ENCODE results near the gene WWC2.
"Not testable (repeated sequence)": the region's sequence is repeated elsewhere in the genome, so short reads cannot be mapped to it uniquely, and the experiment has no call there.

The WWC2 gene

GRCh38 chr4:183101956-183102480 lies 3.0 kb downstream of the WWC2 start:
- DNase-seq, result no peak

DNA sequence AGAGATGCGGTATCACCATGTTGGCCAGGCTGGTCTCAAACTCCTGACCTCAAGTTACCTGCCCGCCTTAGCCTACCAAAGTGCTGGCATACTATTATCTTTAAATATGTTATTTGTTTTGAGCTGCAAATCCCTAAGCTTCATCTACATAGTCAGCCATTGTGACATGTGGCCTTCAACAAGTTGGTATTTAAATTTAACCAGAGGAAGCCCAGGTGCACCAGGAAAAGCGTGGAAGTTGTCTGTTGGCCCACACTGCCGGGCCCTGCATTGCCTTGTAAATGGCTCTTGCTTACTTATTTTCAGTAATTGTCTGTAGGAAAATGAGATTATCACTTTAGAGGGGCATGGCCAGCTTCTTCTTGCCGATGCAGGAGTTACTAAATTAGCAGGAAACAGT lies 6.0 kb downstream of the WWC2 start:
- no peak for DNase-seq

DNA sequence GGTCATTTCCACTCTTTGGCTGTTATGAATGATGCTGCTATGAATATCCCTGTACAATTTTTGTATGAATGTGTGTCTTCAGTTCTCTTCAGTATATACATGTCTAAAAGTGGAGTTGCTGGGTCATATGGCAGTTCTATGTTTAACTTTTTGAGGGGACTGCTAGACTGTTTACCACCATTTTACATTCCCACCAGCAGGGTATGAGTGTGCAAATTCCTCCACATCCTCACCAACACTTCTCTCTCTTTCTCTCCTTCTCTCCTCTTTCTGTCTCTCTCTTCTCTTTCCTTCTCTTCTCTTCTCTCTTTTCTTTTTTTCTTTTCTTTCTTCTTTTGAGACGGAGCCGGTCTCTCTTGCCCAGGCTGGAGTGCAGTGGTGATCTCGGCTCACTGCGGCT lies 7.8 kb downstream of the WWC2 start:
- no peak for DNase-seq

DNA sequence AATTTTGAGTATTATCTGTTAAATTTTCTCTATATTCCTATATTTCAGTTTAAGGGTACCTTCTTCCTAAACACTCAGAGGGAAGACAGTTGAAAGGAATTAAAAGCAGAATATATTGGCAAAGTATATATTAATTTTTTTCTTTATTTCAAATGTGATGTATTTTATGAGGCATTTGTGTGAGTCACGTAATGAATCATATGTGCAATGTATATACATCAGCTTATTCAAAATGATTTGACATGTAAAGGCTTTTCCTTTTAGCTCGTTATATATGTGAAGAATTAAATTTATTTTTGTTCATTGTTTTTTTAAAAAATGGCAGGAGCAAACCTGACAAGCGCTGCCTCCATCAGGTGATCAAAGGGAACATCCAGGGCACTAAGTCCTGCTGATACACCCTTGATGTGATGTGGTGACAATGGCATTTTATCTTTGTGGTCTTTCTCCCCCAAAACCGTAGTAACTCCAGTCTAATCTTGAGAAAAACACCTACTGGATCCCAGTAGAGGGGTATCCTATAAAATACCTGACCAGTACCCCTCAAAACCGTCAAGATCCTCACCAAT lies 8.9 kb downstream of the WWC2 start:
- no peak for DNase-seq

DNA sequence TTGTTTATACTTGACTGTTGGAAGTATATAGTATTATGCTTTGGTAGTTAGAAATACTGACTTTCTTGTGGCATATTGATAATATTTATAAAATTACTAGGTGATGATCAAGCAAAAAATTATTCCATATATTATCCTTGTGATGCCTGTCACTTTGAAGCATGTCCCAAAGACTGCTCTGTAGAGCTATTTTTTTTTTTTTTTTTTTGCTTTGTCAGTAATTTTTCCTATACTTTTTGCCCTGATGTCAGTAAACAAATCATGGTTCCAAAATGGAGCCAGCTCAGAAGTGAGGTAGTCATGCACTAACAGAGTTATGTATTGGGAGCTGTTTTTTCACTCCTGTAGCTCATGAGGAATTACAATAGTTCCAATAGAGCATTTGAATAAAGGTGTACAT lies 11.2 kb downstream of the WWC2 start:
- DNase-seq, result no peak

GRCh38 chr4:183111452-183111885 lies 12.4 kb downstream of the WWC2 start:
- DNase-seq, result no peak

DNA sequence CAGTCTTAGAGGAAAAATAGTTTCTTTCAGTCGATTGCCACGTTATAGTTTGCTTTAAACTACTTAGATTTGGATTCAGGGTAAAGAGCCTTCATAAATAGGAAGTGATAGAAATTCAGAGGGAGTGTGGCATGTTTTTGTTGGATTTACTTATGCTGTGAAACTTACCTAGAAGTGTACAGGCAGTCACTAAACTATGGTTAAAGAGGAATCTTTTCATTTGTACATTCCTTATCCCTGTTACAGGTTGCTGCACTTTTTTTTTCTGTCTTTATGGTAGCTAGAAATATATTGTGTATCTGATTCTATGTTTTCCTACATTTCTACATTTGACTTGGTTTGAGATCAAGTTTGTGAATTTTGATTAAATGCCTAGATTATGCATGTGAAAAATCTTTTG lies 19.1 kb downstream of the WWC2 start:
- DNase-seq, result no peak

GRCh38 chr4:183118585-183118984 lies 19.5 kb downstream of the WWC2 start:
- DNase-seq, result no peak

DNA sequence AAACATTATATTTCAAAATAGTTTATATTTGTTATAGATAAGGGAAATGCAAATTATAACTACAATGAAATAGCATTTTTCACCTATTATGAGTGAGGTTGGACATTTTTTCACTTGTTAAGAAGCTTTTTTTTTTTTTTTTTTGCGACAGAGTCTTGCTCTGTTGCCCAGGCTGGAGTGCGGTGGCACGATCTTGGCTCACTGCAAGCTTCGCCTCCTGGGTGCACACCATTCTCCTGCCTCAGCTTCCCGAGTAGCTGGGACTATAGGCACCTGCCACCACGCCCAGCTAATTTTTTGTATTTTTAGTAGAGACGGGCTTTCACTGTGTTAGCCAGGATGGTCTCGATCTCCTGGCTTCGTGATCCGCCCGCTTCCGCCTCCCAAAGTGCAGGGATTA lies 22.6 kb downstream of the WWC2 start:
- not testable (repeated sequence) for DNase-seq

DNA sequence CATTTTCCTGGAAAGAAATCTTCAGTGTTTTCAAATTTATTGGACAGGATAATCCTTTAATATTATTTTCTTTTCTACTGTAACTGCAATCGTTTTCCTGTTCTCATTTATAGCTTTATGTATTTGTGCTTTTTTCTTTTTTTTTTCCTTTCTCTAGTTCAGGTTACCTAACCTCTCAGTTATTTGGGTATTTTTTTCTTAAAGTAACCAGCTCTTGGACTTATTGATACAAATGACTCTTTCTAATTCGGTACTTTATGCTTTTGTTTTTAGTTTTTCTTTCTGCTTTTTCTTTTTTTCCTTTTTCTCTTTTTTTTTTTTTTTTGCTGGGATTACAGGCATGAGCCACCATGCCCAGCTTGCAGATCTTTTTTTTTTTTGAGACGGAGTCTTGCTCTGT lies 25.2 kb downstream of the WWC2 start:
- DNase-seq, result no peak

GRCh38 chr4:183124865-183125264 lies 25.8 kb downstream of the WWC2 start:
- DNase-seq, result no peak

DNA sequence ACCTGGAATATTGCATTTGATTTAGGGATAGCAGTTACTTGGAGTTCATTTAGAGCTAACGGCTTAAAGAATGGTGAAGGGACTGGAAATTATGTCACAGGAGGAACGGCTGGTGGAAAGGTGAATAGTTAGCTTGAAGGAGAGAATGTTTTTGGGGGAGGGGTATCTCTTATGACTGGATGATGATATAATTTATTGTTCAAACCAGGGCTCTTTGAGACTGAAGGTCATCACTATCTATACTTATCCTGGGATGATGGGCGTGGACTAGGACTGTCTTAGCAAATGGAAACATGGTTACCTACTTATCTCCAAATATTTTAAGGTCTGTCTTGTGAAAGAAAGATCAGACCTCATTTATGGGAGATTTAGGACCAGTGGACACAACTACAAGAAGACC lies 30.1 kb downstream of the WWC2 start:
- no peak for DNase-seq

GRCh38 chr4:183129675-183130074 lies 30.6 kb downstream of the WWC2 start:
- DNase-seq, result no peak

DNA sequence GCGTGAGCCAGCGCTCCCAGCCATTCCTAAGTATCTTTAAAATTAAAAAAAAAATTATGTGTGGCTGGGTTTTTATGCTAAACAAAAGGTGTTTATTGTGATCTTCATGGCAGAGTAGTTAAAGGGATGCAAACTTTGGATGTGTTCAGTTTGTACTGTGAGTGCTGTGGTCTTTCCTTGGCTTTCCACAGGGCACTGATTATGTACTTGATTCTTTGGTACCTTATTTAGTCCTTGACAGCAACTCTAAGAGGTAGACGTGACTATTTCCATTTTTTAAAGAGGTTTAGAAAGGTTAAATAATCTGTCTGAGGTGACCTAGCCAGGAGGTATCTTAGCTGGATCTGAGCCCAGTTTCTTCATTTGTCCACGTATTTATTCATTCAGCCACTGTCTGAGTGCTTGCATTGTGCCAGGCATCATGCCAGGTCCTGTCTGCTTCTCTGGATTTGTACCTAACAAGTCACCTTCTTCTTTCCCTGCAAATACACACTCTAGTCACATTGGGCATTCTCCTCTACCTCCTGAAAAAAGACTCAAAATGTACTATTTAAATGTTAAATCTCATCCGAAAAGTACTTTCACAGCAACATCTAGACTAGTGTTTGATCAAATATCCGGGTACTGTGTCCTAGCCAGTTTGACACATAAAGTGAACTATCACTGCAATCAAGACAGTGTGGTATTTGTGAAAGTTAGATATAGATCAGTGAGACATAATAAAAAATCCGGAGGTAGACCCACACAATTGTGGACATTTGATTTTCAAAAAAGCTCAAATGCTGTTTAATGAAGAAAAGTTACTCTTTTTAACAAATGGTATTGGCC lies 31.5 kb downstream of the WWC2 start:
- DNase-seq, result peak; percentile 59

GRCh38 chr4:183132081-183132480 lies 33.0 kb downstream of the WWC2 start:
- no peak for DNase-seq

DNA sequence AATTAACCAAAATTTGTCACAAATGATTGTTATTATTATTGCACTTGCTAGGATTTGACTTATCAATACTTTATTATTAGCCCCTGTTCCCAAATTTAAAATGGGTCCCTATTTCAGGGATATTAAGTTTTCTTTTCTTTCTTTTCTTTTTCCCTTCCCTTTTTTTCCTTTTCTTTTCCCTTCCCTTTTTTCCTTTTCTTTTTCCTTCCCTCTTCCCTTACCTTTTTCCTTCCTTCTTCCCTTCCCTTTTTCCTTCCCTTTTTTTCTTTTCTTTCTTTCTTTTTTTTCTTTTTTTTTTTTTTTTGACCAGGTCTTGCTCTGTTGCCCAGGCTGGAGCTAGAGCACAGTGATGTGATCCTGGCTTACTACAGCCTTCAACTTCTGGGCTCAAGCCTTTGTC lies 33.8 kb downstream of the WWC2 start:
- no peak for DNase-seq

DNA sequence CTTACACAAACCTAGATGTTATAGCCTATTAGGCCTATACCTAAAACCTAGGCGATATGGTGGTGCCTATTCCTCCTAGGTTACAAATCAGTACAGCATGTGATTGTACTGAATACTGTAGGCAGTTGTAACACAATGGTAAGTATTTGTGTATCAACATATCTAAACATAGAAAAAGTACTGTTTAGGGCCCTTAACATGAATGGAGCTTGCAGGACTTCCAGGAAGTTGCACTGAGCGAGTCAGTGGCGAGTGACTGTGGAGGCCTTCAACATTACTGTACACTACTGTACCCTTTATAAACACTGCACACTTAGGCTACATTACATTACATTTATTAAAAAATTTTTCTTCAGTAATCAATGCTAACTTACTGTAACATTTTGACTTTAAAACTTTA lies 37.8 kb downstream of the WWC2 start:
- no peak for DNase-seq

DNA sequence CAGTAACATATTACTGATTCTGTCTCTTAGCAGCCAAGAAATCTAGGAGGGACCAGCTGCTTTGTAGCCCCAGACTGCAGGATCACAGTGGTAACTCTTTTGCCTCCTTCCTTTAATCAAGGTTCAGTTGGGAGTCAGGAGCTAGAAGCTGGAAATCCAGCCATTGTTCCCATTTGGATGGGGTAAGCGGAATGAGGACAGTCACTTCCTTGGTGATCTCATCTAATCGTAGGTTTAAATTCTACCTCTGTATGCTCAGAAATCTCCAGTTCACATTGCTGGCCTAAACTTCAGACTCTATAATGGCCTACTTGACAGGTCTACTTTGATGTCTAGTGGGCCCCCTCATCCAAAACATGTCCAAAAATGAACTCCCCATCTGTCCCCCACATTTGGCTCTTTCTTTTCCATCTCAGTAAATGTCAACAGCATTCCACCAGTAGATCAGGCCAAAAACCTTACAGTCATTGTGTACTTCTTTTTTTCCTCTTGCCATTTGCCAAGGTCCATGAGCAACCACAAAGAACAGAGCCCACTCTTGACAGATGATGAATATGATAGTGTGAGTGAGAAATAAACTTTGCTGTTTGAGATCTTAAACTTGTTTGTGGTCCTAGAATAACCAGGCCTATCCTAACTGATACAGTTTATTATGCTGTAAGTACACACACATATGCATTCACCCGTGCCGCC lies 40.1 kb downstream of the WWC2 start:
- DNase-seq, result no peak

- DNase-seq, result no peak
Measured at GRCh38 chr4:183139972-183140570, 41.0 kb downstream of the WWC2 start.

DNA sequence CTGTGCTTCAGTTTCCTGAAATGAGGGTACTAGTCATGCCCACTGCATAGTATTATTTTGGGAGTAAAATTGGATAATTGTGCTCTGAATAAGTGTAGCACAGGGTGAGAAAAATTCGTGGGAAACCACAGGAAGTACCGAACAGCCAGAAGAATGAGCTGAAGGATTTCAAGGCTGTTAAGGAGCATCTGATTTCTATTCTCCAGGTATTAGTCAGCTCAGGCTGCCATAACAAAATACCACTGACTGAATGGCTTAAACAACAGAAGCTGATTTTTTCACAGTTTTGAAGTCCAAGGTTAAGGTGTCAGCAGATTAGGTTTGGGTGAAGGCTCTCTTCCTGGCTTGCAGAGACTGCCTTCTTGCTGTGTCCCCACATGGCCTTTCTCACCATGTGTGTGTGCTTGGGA lies 41.9 kb downstream of the WWC2 start:
- no peak for DNase-seq

GRCh38 chr4:183141997-183142396 lies 42.9 kb downstream of the WWC2 start:
- no peak for DNase-seq

DNA sequence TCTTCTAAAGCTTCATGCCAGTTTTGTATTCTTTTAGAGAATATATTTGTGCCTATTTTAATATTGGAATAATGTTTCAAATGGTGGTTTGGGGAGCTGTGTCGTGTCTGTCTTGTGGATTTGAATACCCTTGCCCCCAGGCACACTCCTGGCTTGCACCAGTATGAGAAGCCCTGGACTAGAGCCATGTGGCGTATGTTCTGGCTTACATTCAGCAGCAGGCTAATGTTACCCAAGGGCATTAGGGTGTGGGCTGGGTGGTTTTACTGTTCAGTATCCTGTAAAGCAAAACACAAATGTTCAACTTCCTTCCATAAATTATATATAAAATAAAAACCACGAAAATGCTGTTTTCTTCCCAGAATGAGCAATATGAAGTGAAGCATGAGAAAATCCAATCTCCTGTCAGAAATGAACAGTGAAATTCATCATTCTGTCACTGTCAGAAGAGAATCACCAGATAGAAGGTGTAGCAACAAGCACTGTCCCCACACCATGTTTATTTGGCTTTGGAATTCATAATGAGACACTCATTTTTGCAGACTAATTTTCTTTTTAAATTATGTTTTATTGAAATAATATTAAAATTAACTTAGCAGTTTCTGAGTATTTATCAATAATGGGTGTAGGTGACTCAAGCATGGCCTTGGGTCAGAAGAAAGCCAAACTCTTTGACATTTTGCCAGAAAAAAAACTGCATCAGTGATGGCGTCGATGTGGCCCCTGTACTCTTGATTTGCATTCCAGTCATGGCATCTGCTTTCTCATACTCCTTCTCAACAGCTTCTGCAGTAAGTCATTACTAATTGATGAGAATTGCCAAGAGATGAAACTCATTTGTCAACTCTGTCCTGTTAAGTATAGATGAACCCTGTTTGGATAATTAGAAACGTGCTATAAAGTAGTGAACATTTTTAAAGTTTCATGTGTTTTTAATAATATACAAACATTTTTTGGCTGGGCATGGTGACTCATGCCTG lies 43.8 kb downstream of the WWC2 start:
- no peak for DNase-seq

Measured in NCI-H1105 (cell line).